CD4-positive, alpha-beta memory T cell (primary cell): ENCODE results near the gene LMF1. TPM values are rescaled to one million over a fixed set of nuclear protein-coding genes. Genes with fewer than 3 reads are reported as not detected.

ENCODE experiments used
- CTCF ChIA-PET: fragments of 350-600 bp; sonication (Branson Sonifier 250); formaldehyde crosslinking; loops from one replicate; lab custom pipeline; 2021; ENCODE audit warnings: inconsistent platforms; ENCODE audit not compliant: partially characterized antibody; lab: Charles Lee
- POLR2A ChIA-PET: fragments of 350-600 bp; sonication (Branson Sonifier 250); formaldehyde crosslinking; loops from one replicate; lab custom pipeline; 2021; ENCODE audit not compliant: partially characterized antibody; lab: Charles Lee
- DNase-seq, 5 donors: peaks; one replicate each; pipeline versions ENCODE4 v3.0.0 to v3.0.0-alpha.2; 2020 to 2022; ENCODE audit warnings: mixed read lengths in 1 of 5
- H3K27ac ChIP-seq: one replicate; pipeline ENCODE4 v1.7.0; 2013; ENCODE audit warnings: low read depth, low read length
- H3K27me3 ChIP-seq: 2 replicates; pipeline ENCODE4 v1.7.0; 2013; ENCODE audit warnings: mild to moderate bottlenecking, low read length, moderate library complexity; ENCODE audit not compliant: insufficient read depth
- H3K36me3 ChIP-seq: 2 replicates; pipeline ENCODE4 v1.7.0; 2013; ENCODE audit warnings: mild to moderate bottlenecking, low read length, moderate library complexity; ENCODE audit not compliant: insufficient read depth
- H3K4me1 ChIP-seq: 2 replicates; pipeline ENCODE4 v1.7.0; 2013; ENCODE audit warnings: mild to moderate bottlenecking, low read length, moderate library complexity; ENCODE audit not compliant: insufficient read depth
- H3K4me3 ChIP-seq, 2 donors: one replicate each; pipeline ENCODE4 v1.7.0; 2013; ENCODE audit warnings: low read length in 2 of 2, mild to moderate bottlenecking in 1 of 2
- H3K9me3 ChIP-seq, 2 donors: one replicate each; pipeline ENCODE4 v1.7.0; 2013; ENCODE audit warnings: low read length in 2 of 2, control low read depth in 1 of 2; ENCODE audit not compliant: control insufficient read depth in 1 of 2
- H3K27ac Mint-ChIP-seq, 7 donors: one replicate each; pipeline ENCODE4 v1.8.0; 2020 to 2021; ENCODE audit warnings: mixed read lengths in 7 of 7, mild to moderate bottlenecking in 6 of 7, inconsistent platforms in 3 of 7, moderate library complexity in 3 of 7
- H3K27me3 Mint-ChIP-seq, 2 donors: one replicate each; pipeline ENCODE4 v1.8.0; 2020 to 2021; ENCODE audit warnings: mixed read lengths in 2 of 2
- H3K36me3 Mint-ChIP-seq, 2 donors: one replicate each; pipeline ENCODE4 v1.8.0; 2020 to 2021; ENCODE audit warnings: mixed read lengths in 2 of 2, inconsistent platforms in 1 of 2, mild to moderate bottlenecking in 1 of 2
- H3K4me1 Mint-ChIP-seq, 4 donors: one replicate each; pipeline ENCODE4 v1.8.0; 2020 to 2021; ENCODE audit warnings: mixed read lengths in 4 of 4, mild to moderate bottlenecking in 1 of 4
- H3K4me3 Mint-ChIP-seq, 8 donors: one replicate each; pipeline ENCODE4 v1.8.0; 2020 to 2021; ENCODE audit warnings: mixed read lengths in 8 of 8, mild to moderate bottlenecking in 7 of 8, moderate library complexity in 6 of 8, inconsistent platforms in 3 of 8
- H3K9me3 Mint-ChIP-seq, 8 donors: one replicate each; pipeline ENCODE4 v1.8.0; 2020 to 2021; ENCODE audit warnings: mixed read lengths in 8 of 8, mild to moderate bottlenecking in 5 of 8, inconsistent platforms in 3 of 8, moderate library complexity in 1 of 8
- intact Hi-C: fragments of 100-400 bp; cut with micrococcal nuclease; formaldehyde crosslinking; loops from one replicate; pipeline ENCODE4 v1.15.1; 2023
- polyA plus RNA-seq, 2 donors: library from polyadenylated mRNA; unstranded; fragments of 300-500 nt; fragmentation: Illumina TruSeq; gene quantifications; one replicate each; pipeline ENCODE4 v1.2.3, GENCODE V29; 2021
- total RNA-seq, 2 experiments: library from RNA; stranded (reverse); gene quantifications; one replicate each; pipeline ENCODE4 v1.2.3, GENCODE V29; 2021

Gene LMF1
- total and polyA plus RNA-seq, 4 experiments from 2014 or later = 8.5 to 59.7 (median 32.6) TPM

DNA sequence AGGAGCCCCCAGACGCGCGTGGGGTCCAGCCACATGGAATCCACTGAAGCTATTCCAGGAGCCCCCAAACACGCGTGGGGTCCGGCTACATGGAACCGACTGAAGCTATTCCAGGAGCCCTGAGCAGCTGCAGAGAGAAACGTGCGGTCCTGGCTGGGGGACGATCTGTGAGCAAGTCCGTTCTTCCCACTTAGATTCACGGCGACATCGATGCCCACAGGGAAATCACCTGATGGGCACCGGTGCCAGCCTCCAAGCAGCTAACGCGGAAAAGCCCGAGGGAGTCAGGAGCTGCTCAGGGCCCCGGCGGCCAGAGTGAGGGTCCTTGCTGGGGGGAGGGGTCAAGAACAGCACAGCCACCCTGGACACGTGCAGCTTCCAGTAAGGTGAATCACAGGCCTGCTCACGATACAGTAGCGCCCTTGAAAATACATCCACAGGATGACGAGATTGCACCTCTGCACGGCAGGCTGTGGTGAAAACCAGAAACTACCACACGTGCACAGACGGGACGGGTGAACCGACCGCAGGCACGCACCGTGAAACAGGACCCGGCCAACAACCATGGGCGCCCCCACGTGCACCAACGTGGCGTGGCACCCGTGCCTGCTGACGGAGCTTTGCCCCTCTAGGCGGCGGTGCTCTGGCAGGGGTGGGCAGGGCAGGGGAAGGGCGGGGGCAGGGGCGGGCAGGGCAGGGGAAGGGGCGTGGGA lies 92.6 kb downstream of the LMF1 start:
- no peaks in the 10 kb centered on the region for H3K9me3 ChIP-seq
- no peaks in the 10 kb centered on the region for H3K36me3 ChIP-seq
- no peak overlapping the region for H3K27ac ChIP-seq
- no peaks in the 10 kb centered on the region for H3K4me1 ChIP-seq
- POLR2A ChIA-PET = no interaction called here
- DNase-seq = peak in 3 of 5 donors; percentile 12 to 21 (median 15)
- H3K27me3 ChIP-seq = no peaks in the 10 kb centered on the region
- CTCF ChIA-PET = no interaction called here
- H3K4me3 ChIP-seq = no peak overlapping the region
- Mint-ChIP-seq H3K4me3 (no peak overlapping the region), H3K36me3 (peaks cover 11 to 28% of the 10 kb centered on the region in 2 donors), H3K4me1 (peaks cover 0 to 4% (median under 1%) of the 10 kb centered on the region in 4 donors), H3K27ac (no peak overlapping the region), H3K27me3 (no peaks in the 10 kb centered on the region), H3K9me3 (peaks cover 0 to 3% (median 0%) of the 10 kb centered on the region in 8 donors)
- intact Hi-C loops = no loop called here

DNA sequence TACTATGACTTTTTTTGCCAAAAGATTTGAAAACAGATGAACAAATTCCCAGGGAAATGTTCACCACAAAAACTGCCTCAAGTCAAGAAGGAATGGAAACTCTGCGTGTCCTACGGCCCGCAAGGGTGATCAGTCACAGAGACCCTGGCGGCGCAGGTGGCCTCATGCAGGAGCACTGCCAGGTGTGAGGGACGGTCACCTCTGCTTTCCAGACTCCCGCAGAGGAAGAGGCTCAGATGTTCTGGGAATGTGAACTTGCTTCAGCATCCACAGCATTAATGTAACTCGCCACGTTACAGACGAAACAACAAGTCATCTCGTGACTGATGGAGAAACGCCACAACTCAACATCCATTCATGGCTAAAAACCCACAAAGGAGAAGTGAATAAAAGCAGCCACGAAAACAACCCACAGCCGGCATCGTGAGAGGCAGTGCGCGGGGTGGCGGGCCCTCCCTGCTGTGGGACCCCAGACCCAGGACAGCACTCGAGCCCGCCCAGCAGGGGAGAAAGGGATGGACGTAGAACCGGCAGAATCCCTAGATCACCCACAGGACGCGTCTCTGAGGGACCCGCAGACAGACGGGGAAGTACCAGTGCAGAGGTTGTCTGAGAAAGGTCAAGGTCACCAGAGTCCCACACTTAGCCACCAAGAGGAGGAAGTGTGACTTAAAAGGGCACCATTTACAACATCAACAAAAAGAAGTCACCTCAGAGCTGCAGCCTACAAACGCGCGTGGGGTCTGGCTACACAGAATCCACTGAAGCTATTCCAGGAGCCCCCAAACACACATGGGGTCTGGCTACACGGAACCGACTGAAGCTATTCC lies 93.3 kb downstream of the LMF1 start:
- H3K4me1 ChIP-seq = no peaks in the 10 kb centered on the region
- no peaks in the 10 kb centered on the region for H3K9me3 ChIP-seq
- H3K27me3 Mint-ChIP-seq = no peaks in the 10 kb centered on the region
- H3K4me1 Mint-ChIP-seq = peaks cover 0 to 4% (median under 1%) of the 10 kb centered on the region in 4 donors
- no peak overlapping the region for H3K27ac Mint-ChIP-seq
- peaks cover 11 to 27% of the 10 kb centered on the region in 2 donors for H3K36me3 Mint-ChIP-seq
- H3K27ac ChIP-seq = no peak overlapping the region
- no peaks in the 10 kb centered on the region for H3K27me3 ChIP-seq
- DNase-seq = no peak
- H3K4me3 Mint-ChIP-seq = no peak overlapping the region
- no peaks in the 10 kb centered on the region for H3K36me3 ChIP-seq
- ChIA-PET CTCF (no interaction called here), POLR2A (no interaction called here)
- H3K9me3 Mint-ChIP-seq = peaks cover 0 to 2% (median 0%) of the 10 kb centered on the region in 8 donors
- intact Hi-C loops = no loop called here
- H3K4me3 ChIP-seq = no peak overlapping the region

DNA sequence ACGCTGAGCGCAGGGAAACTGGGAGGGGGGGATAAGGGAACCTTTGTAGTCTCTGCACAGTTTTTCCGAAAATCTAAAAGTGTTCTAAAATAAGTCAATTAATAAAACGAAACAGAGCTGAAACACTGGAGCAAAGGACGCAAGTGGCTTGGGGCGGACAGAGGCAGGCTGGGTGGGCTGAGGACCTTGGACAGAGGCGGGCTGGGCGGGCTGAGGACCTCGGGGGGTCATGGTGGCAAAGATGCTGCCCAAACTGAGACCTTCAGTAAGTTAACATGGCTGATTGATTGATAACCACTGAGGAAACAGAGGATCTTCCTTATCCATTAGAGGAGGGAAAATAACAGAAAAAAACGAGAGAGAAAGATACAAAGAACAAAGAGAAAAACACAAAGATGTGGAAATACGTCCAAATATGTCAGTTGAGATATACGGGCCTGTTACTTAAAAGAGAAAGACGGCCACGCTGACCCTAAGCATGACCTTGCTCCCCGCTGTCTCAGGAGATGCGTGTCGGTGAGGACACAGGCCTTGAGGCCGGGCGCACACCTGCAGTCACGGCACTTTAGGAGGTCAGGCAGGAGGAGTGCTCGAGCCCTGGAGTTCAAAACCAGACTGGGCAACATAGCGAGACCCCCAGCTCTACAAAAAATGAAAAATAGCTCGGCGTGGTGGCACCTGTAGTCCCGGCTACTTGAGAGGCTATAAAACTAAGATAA lies 94.1 kb downstream of the LMF1 start:
- H3K9me3 Mint-ChIP-seq = no peaks in the 10 kb centered on the region
- ChIA-PET CTCF (no interaction called here), POLR2A (no interaction called here)
- peaks cover 0 to 2% (median under 1%) of the 10 kb centered on the region in 4 donors for H3K4me1 Mint-ChIP-seq
- no peak for DNase-seq
- peaks cover 11 to 25% of the 10 kb centered on the region in 2 donors for H3K36me3 Mint-ChIP-seq
- Histone ChIP-seq H3K4me1 (no peaks in the 10 kb centered on the region), H3K36me3 (no peaks in the 10 kb centered on the region), H3K27ac (no peak overlapping the region), H3K9me3 (no peaks in the 10 kb centered on the region), H3K4me3 (no peak overlapping the region), H3K27me3 (no peaks in the 10 kb centered on the region)
- H3K4me3 Mint-ChIP-seq = no peak overlapping the region
- intact Hi-C loops = no loop called here
- H3K27ac Mint-ChIP-seq = no peak overlapping the region
- H3K27me3 Mint-ChIP-seq = no peaks in the 10 kb centered on the region

DNA sequence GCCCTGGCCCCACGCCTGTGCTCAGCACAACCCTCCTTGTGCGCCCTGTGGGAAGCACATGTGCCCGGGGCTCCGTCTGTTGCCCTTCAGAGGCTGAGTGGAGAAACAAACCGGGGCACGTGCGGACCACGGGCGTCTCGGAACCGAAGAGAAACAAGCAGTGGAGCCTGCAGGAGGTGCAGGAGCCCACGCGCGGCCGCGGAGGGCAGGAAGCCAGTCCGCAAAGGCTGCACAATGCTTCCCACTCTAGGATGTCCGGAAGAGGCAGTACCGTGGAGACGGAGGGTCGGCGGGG lies 94.8 kb downstream of the LMF1 start:
- H3K27ac Mint-ChIP-seq = no peak overlapping the region
- no peak overlapping the region for H3K27ac ChIP-seq
- no peaks in the 10 kb centered on the region for H3K9me3 ChIP-seq
- H3K36me3 Mint-ChIP-seq = peaks cover 11 to 21% of the 10 kb centered on the region in 2 donors
- H3K4me3 Mint-ChIP-seq = no peak overlapping the region
- no peaks in the 10 kb centered on the region for H3K27me3 Mint-ChIP-seq
- H3K4me3 ChIP-seq = no peak overlapping the region
- H3K4me1 ChIP-seq = no peaks in the 10 kb centered on the region
- intact Hi-C loops = no loop called here
- no peaks in the 10 kb centered on the region for H3K27me3 ChIP-seq
- no peaks in the 10 kb centered on the region for H3K9me3 Mint-ChIP-seq
- peaks cover 0 to 2% (median under 1%) of the 10 kb centered on the region in 4 donors for H3K4me1 Mint-ChIP-seq
- ChIA-PET CTCF (no interaction called here), POLR2A (no interaction called here)
- no peaks in the 10 kb centered on the region for H3K36me3 ChIP-seq
- no peak for DNase-seq

DNA sequence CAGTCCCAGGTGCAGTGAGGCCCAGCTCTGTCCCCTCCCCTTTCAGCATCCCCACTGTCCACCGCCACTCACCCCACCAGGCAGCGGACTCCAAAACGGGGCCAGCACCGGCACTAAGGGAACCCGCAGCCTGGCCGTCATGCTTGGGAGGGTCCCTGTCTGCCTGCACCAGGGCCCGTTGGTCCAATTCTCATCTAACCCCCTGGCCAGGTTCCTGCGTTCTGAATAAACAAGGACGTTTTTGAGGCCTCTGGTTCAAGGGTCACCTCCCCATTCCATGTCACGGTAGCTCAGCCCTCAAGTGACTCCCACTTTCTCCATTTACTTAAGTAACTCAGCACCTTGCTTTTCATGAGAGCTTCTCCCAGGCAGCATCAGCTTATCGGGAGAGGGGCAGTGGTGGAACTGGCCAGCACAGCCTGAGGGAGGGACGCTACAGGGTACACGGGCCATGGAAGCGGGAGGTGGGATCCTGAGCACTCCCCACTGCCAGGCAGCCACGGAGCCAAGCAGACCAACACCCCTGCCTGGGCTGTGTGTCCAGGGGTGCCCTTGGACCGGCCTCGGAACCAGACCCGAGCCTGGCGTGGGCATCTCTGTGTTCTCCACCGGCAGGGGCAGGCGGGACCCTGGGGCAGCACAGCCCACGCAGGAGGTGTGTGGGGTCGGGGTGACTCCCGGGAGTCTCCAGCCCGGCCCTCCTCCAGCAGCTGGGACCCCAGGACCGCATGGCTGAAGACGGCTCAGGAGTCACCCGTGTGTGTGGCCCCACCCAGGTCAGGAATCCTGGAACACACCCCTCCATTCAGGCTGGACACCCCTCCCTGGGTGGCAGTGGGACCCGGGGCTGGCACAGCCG lies 95.4 kb downstream of the LMF1 start:
- DNase-seq = no peak
- Histone ChIP-seq H3K4me1 (no peaks in the 10 kb centered on the region), H3K4me3 (no peak overlapping the region), H3K9me3 (no peaks in the 10 kb centered on the region), H3K27ac (no peak overlapping the region), H3K36me3 (no peaks in the 10 kb centered on the region), H3K27me3 (no peaks in the 10 kb centered on the region)
- H3K9me3 Mint-ChIP-seq = no peaks in the 10 kb centered on the region
- POLR2A ChIA-PET = no interaction called here
- H3K27me3 Mint-ChIP-seq = no peaks in the 10 kb centered on the region
- no peak overlapping the region for H3K4me3 Mint-ChIP-seq
- peaks cover 0 to 2% (median under 1%) of the 10 kb centered on the region in 4 donors for H3K4me1 Mint-ChIP-seq
- peaks cover 11 to 21% of the 10 kb centered on the region in 2 donors for H3K36me3 Mint-ChIP-seq
- no peak overlapping the region for H3K27ac Mint-ChIP-seq
- intact Hi-C loops = no loop called here
- CTCF ChIA-PET = no interaction called here

DNA sequence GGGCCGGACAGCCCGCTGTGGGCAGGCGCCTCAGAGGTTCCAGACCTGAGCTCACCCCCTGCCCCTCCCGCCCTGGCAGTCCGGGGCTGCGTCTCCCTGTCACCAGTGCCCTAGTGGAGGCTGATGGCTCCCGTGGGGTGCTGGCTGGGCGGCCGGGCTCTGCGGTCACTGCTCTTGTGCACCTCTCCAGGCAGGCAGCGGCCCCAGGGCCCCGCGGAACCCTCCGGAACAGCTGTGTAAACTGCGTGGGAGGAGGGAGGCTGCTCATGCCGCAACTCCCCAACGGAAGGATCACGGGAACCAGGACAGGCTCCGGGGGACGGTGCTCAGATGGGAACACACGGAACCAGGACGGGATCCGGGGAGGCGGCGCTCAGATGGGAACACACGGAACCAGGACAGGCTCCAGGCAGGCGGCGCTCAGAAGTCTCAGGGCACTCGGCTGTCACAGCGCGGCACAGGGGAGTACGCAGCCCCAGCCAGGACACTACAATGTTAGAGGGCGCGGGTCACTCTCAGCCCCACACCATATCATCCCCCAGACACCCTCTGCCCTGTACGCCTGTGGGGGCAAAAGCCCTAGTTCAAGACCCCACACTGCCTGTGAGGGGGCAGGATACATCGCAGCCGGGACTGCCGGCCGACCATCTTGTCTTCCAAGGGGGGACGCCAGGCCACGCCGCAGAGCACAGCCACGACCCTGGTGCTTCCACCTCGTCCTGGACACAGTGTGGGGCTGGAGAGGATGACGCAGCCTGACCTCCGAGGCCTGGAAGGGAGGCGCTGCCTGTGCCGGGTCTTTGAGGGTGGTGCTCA lies 96.2 kb downstream of the LMF1 start:
- Mint-ChIP-seq H3K27ac (no peak overlapping the region), H3K27me3 (no peaks in the 10 kb centered on the region), H3K4me1 (peaks cover 0 to 2% (median under 1%) of the 10 kb centered on the region in 4 donors), H3K4me3 (no peak overlapping the region), H3K9me3 (no peaks in the 10 kb centered on the region), H3K36me3 (peaks cover 11 to 21% of the 10 kb centered on the region in 2 donors)
- Histone ChIP-seq H3K36me3 (no peaks in the 10 kb centered on the region), H3K4me3 (no peak overlapping the region), H3K27ac (no peak overlapping the region), H3K27me3 (no peaks in the 10 kb centered on the region), H3K9me3 (no peaks in the 10 kb centered on the region), H3K4me1 (no peaks in the 10 kb centered on the region)
- POLR2A ChIA-PET = no interaction called here
- CTCF ChIA-PET = no interaction called here
- intact Hi-C loops = no loop called here
- DNase-seq = no peak
